ENCODE data around the gene ABCA7. TPM values are rescaled to one million over a fixed set of nuclear protein-coding genes. Genes with fewer than 3 reads are reported as not detected.

Gene ABCA7
- total RNA-seq, 2 donors from 2014 or later: 6.0 to 7.0 TPM

- Histone ChIP-seq H3K27ac (peak overlapping the region; percentile 51 to 99), H3K4me1 (ENCODE audit: control insufficient read depth in 1 of 2, low read depth in 2 of 2) (peaks cover 43 to 73% of the 10 kb centered on the region in 2 donors)
These were observed 58.5 kb downstream of the ABCA7 start for GRCh38 chr19:1098177-1099051.

GRCh38 chr19:1101337-1101698 is 61.4 kb downstream of the ABCA7 start:
- no peak for DNase-seq (ENCODE audit: low spot score)

More at GRCh38 chr19:1098177-1099051, 58.5 kb downstream of the ABCA7 start:
- ATAC-seq (ENCODE audit: insufficient number of reproducible peaks, low FRiP score, low read depth) (no peak), DNase-seq (ENCODE audit: low spot score) (no peak)
- no peaks in the 10 kb centered on the region for H3K27me3 ChIP-seq (replicated peaks; ENCODE audit: insufficient read depth)
- peaks cover under 1% of the 10 kb centered on the region for H3K36me3 ChIP-seq
- TF ChIP-seq CTCF (IDR thresholded peaks at IDR 0.05): no peak
- no peaks in the 10 kb centered on the region for H3K9me3 ChIP-seq
- H3K4me3 ChIP-seq: no peak overlapping the region

GRCh38 chr19:1102407-1103131 is 62.7 kb downstream of the ABCA7 start:
- ATAC-seq (ENCODE audit: insufficient number of reproducible peaks, low FRiP score, low read depth) (peak; percentile 27), DNase-seq (ENCODE audit: low spot score) (peak; percentile 64)
- peak overlapping the region; percentile 99 for H3K27ac ChIP-seq
- H3K36me3 ChIP-seq: peaks cover 17% of the 10 kb centered on the region
- peak overlapping the region; percentile 97 for H3K4me3 ChIP-seq
- TF ChIP-seq CTCF (IDR thresholded peaks at IDR 0.05): no peak
- H3K4me1 ChIP-seq (ENCODE audit: control insufficient read depth in 1 of 2, low read depth in 2 of 2): peaks cover 44 to 80% of the 10 kb centered on the region in 2 donors
- no peaks in the 10 kb centered on the region for H3K9me3 ChIP-seq
- H3K27me3 ChIP-seq (replicated peaks; ENCODE audit: insufficient read depth): no peaks in the 10 kb centered on the region

More at GRCh38 chr19:1101337-1101698, 61.4 kb downstream of the ABCA7 start:
- peaks cover 44 to 69% of the 10 kb centered on the region in 2 donors for H3K4me1 ChIP-seq (ENCODE audit: control insufficient read depth in 1 of 2, low read depth in 2 of 2)
- H3K4me3 ChIP-seq: peak overlapping the region; percentile 97
- no peaks in the 10 kb centered on the region for H3K9me3 ChIP-seq
- no peak for TF ChIP-seq CTCF (IDR thresholded peaks at IDR 0.05)
- H3K27ac ChIP-seq: peak overlapping the region; percentile 99
- peaks cover 5% of the 10 kb centered on the region for H3K36me3 ChIP-seq
- no peaks in the 10 kb centered on the region for H3K27me3 ChIP-seq (replicated peaks; ENCODE audit: insufficient read depth)
- no peak for ATAC-seq (ENCODE audit: insufficient number of reproducible peaks, low FRiP score, low read depth)

- Histone ChIP-seq H3K27ac (peak overlapping the region; percentile 99), H3K4me3 (peak overlapping the region; percentile 97), H3K36me3 (peaks cover 21% of the 10 kb centered on the region), H3K4me1 (ENCODE audit: control insufficient read depth in 1 of 2, low read depth in 2 of 2) (peaks cover 44 to 76% of the 10 kb centered on the region in 2 donors), H3K27me3 (replicated peaks; ENCODE audit: insufficient read depth) (no peaks in the 10 kb centered on the region), H3K9me3 (no peaks in the 10 kb centered on the region)
- DNase-seq (ENCODE audit: low spot score): no peak
- no peak for ATAC-seq (ENCODE audit: insufficient number of reproducible peaks, low FRiP score, low read depth)
- TF ChIP-seq CTCF (IDR thresholded peaks at IDR 0.05): no peak
These were observed 63.3 kb downstream of the ABCA7 start for GRCh38 chr19:1103132-1103707.
